ENCODE data around the gene PIK3CG. TPM values are rescaled to one million over a fixed set of nuclear protein-coding genes. Genes with fewer than 3 reads are reported as not detected.

PIK3CG gene
- total and polyA plus RNA-seq, 7 donors, result 0.92 to 6.4 (median 4.2) TPM

- Histone ChIP-seq H3K4me3 (no peak overlapping the region), H3K4me1 (no peaks in the 10 kb centered on the region), H3K36me3 (no peaks in the 10 kb centered on the region), H3K9me3 (no peaks in the 10 kb centered on the region), H3K27ac (no peak overlapping the region), H3K27me3 (no peaks in the 10 kb centered on the region)
- intact Hi-C loops (cut with DNase I), result no loop called here
- DNase-seq, result no peak
- TF ChIP-seq POLR2A (IDR thresholded peaks at IDR 0.05) (no peak), EP300 (IDR thresholded peaks at IDR 0.05) (no peak), POLR2AphosphoS5 (IDR thresholded peaks at IDR 0.05) (no peak)
- TF ChIP-seq, protein P1, sequence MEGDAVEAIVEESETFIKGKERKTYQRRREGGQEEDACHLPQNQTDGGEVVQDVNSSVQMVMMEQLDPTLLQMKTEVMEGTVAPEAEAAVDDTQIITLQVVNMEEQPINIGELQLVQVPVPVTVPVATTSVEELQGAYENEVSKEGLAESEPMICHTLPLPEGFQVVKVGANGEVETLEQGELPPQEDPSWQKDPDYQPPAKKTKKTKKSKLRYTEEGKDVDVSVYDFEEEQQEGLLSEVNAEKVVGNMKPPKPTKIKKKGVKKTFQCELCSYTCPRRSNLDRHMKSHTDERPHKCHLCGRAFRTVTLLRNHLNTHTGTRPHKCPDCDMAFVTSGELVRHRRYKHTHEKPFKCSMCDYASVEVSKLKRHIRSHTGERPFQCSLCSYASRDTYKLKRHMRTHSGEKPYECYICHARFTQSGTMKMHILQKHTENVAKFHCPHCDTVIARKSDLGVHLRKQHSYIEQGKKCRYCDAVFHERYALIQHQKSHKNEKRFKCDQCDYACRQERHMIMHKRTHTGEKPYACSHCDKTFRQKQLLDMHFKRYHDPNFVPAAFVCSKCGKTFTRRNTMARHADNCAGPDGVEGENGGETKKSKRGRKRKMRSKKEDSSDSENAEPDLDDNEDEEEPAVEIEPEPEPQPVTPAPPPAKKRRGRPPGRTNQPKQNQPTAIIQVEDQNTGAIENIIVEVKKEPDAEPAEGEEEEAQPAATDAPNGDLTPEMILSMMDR (IDR thresholded peaks at IDR 0.05), result no peak
- 86 to 91% methylated on average over 2 of the region's 2 CpGs for WGBS, 2 donors
Measured at GRCh38 chr7:106836816-106837215, 28.3 kb upstream of the PIK3CG start.

- no peak overlapping the region for H3K4me3 ChIP-seq
- no peak for TF ChIP-seq POLR2A (IDR thresholded peaks at IDR 0.05)
- no peak for TF ChIP-seq EP300 (IDR thresholded peaks at IDR 0.05)
- TF ChIP-seq, protein P1 (IDR thresholded peaks at IDR 0.05), result no peak
- TF ChIP-seq POLR2AphosphoS5 (IDR thresholded peaks at IDR 0.05), result no peak
- H3K27me3 ChIP-seq, result no peaks in the 10 kb centered on the region
- no peaks in the 10 kb centered on the region for H3K36me3 ChIP-seq
- DNase-seq, result no peak
- H3K9me3 ChIP-seq, result no peaks in the 10 kb centered on the region
- no peak overlapping the region for H3K27ac ChIP-seq
- intact Hi-C loops (cut with DNase I), result no loop called here
- H3K4me1 ChIP-seq, result peaks cover 0 to 7% (median 0%) of the 10 kb centered on the region in 4 donors
- WGBS, 2 donors, result 68 to 90% methylated on average over 2 of the region's 2 CpGs
Measured at GRCh38 chr7:106839511-106839910, 25.6 kb upstream of the PIK3CG start.

GRCh38 chr7:106840342-106840741, 24.7 kb upstream of the PIK3CG start:
- whole genome bisulfite sequencing, 2 donors, result 52 to 56% methylated on average over 1 of the region's 1 CpG
- DNase-seq, result no peak
- intact Hi-C loops (cut with DNase I), result no loop called here
- H3K4me3 ChIP-seq, result no peak overlapping the region
- H3K27ac ChIP-seq, result no peak overlapping the region
- TF ChIP-seq POLR2A (IDR thresholded peaks at IDR 0.05), result no peak
- TF ChIP-seq, protein P1 (IDR thresholded peaks at IDR 0.05), result no peak
- no peak for TF ChIP-seq POLR2AphosphoS5 (IDR thresholded peaks at IDR 0.05)
- TF ChIP-seq EP300 (IDR thresholded peaks at IDR 0.05), result no peak
- peaks cover 0 to 8% (median 0%) of the 10 kb centered on the region in 4 donors for H3K4me1 ChIP-seq
- H3K9me3 ChIP-seq, result no peaks in the 10 kb centered on the region
- H3K27me3 ChIP-seq, result no peaks in the 10 kb centered on the region
- H3K36me3 ChIP-seq, result no peaks in the 10 kb centered on the region

DNA sequence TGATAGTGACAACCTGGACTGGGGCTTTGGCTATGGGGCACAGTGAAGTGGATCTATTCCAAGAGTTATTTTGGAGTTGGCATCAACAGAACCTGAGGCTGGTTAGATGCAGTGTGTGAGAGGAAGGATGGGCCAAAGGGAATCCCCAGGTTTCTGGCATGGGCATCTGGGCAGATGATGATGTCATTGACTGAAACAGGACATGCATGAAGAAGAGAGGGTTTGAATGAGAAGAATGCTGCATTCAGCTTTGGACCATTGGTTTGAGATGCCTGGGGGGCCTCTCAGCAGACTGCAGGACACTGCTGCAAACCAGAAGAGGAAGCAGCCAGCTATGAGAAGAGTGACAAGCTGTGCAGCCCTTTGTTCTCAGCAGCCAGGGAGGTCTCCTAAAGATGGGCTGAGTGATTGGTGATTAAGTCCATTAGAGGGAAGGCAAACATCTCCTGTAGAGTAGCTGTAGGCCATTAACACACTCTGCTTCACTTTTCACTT, 23.1 kb upstream of the PIK3CG start:
- H3K36me3 ChIP-seq, result no peaks in the 10 kb centered on the region
- no peaks in the 10 kb centered on the region for H3K9me3 ChIP-seq
- TF ChIP-seq EP300 (IDR thresholded peaks at IDR 0.05) (no peak), POLR2A (IDR thresholded peaks at IDR 0.05) (no peak), POLR2AphosphoS5 (IDR thresholded peaks at IDR 0.05) (no peak)
- TF ChIP-seq, protein P1 (IDR thresholded peaks at IDR 0.05), result no peak
- H3K27me3 ChIP-seq, result no peaks in the 10 kb centered on the region
- no peak overlapping the region for H3K4me3 ChIP-seq
- H3K4me1 ChIP-seq, result peaks cover 0 to 8% (median 0%) of the 10 kb centered on the region in 4 donors
- intact Hi-C loops (cut with DNase I), result no loop called here
- no peak for DNase-seq
- H3K27ac ChIP-seq, result no peak overlapping the region
